Transverse colon (tissue), 4 donors: ENCODE results near the gene FAM118A. TPM values are rescaled to one million over a fixed set of nuclear protein-coding genes. Genes with fewer than 3 reads are reported as not detected.

Source experiments
- DNase-seq: peaks from one replicate; pipeline ENCODE4 v3.0.0-alpha.2; 2019
- H3K27ac ChIP-seq, 4 donors: fragments of 200-600 bp; sonication (generic); 2 replicates each; pipeline ENCODE4 v1.5.1; 2016 to 2018; ENCODE audit warnings: inconsistent platforms in 4 of 4
- H3K27me3 ChIP-seq: fragments of 200-600 bp; sonication (generic); 2 replicates; pipeline ENCODE4 v1.5.1; 2017; ENCODE audit warnings: inconsistent platforms
- H3K36me3 ChIP-seq, 4 donors: fragments of 200-600 bp; sonication (generic); 2 replicates each; pipeline ENCODE4 v1.5.1; 2017 to 2019; ENCODE audit warnings: inconsistent platforms in 4 of 4
- H3K4me1 ChIP-seq, 4 donors: fragments of 200-600 bp; sonication (generic); 2 replicates each; pipeline ENCODE4 v1.5.1; 2017 to 2020; ENCODE audit warnings: inconsistent platforms in 4 of 4
- H3K4me3 ChIP-seq, 4 donors: fragments of 200-600 bp; sonication (generic); 1 replicate in 1 of 4; 2 replicates in 3 of 4; pipeline versions ENCODE4 v1.5.1 to v1.6.1; 2017 to 2019; ENCODE audit warnings: inconsistent platforms in 4 of 4
- H3K9me3 ChIP-seq, 2 donors: fragments of 200-600 bp; sonication (generic); 2 replicates each; pipeline ENCODE4 v1.5.1; 2017 to 2019; ENCODE audit warnings: inconsistent platforms in 2 of 2
- EP300 ChIP-seq: sonication (generic); formaldehyde crosslinking; IDR thresholded peaks from one replicate; pipeline ENCODE4 v1.6.1; 2017; ENCODE audit warnings: antibody characterized with exemption, low read depth
- POLR2A ChIP-seq: fragments of 450-650 bp; IDR thresholded peaks from one replicate; pipeline ENCODE4 v1.6.1; 2016; ENCODE audit warnings: antibody characterized with exemption, mild to moderate bottlenecking, moderate library complexity
- POLR2AphosphoS5 ChIP-seq, 3 donors: sonication (generic); formaldehyde crosslinking; IDR thresholded peaks; one replicate each; pipeline ENCODE4 v1.6.1; 2016; ENCODE audit warnings: antibody characterized with exemption in 3 of 3
- WGBS, 2 donors: methylation state at CpG; one replicate each; pipeline ENCODE4 v1.1.5; 2018; ENCODE audit warnings: low coverage in 1 of 2; 5-methylcytosine and 5-hydroxymethylcytosine counted together
- in situ Hi-C, 4 donors: fragments of 200-750 bp; cut with MboI; loops; one replicate each; pipeline versions ENCODE4 v1.15.0 to v1.15.1; 2017; ENCODE audit warnings: low sequenced_read_pairs in 3 of 4, low pct_ligation_motif_present in 1 of 4, low pct_unique_long_range_greater_than_20kb in 1 of 4
- intact Hi-C: fragments of 100-400 bp; cut with DNase I; formaldehyde crosslinking; loops from one replicate; pipeline ENCODE4 v1.15.1; 2023; ENCODE audit warnings: low total_unique reads
- total RNA-seq, 4 donors: library from RNA; depleted of rRNA; stranded (reverse); fragments of >200 nt; gene quantifications; one replicate each; pipeline ENCODE4 v1.1.0, GENCODE V29; 2016
- TF ChIP-seq, protein P1 (sequence below), 5 experiments: fragments of 200-600 bp in 3 of 5; fragments of 450-650 bp in 2 of 5; sonication (generic) in 3 of 5; IDR thresholded peaks; 1 replicate in 2 of 5; 2 replicates in 3 of 5; pipeline ENCODE4 v1.5.1; 2016 to 2017; ENCODE audit warnings: antibody characterized with exemption in 5 of 5, inconsistent platforms in 3 of 5, mild to moderate bottlenecking in 2 of 5, moderate library complexity in 1 of 5

FAM118A gene
- total RNA-seq, 4 donors from 2014 or later = 46.0 to 424 (median 210) TPM

DNA sequence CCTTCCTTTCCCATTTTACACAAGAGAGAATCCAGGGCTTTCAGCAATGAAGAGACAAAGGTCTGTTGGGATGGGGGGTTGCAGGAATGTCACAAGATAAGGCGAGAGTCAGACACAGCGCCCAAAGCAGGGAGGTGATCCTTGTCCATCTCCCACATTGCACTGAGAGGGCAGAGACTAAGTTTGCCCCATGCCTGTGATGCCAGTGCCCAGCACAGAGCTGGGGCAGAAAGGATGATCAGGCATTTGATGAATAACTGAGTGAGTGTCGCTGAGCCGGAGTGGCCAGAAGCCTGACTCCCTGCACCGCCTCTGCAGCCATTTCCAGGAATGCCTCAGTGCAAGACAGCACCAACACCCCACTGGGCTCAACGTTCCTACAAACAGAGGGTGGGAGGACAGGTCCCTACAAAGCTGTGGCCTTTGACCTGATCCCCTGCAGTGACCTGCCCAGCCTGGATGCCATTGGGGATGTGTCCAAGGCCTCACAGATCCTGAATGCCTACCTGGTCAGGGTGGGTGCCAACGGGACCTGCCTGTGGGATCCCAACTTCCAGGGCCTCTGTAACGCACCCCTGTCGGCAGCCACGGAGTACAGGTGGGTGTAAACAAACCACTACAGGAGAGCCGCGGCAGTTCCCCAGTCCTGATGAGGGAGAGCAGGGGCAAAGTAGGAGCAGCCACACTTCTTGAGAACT, 22.7 kb upstream of the FAM118A start:
- DNase-seq = no peak
- 92% methylated on average over 10 of the region's 12 CpGs; no CpG with 5 or more reads in 1 of the 2 donors for WGBS, 2 donors
- no peak for TF ChIP-seq POLR2A
- no peak for TF ChIP-seq POLR2AphosphoS5 (IDR thresholded peaks at IDR 0.05)
- TF ChIP-seq, protein P1, sequence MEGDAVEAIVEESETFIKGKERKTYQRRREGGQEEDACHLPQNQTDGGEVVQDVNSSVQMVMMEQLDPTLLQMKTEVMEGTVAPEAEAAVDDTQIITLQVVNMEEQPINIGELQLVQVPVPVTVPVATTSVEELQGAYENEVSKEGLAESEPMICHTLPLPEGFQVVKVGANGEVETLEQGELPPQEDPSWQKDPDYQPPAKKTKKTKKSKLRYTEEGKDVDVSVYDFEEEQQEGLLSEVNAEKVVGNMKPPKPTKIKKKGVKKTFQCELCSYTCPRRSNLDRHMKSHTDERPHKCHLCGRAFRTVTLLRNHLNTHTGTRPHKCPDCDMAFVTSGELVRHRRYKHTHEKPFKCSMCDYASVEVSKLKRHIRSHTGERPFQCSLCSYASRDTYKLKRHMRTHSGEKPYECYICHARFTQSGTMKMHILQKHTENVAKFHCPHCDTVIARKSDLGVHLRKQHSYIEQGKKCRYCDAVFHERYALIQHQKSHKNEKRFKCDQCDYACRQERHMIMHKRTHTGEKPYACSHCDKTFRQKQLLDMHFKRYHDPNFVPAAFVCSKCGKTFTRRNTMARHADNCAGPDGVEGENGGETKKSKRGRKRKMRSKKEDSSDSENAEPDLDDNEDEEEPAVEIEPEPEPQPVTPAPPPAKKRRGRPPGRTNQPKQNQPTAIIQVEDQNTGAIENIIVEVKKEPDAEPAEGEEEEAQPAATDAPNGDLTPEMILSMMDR (IDR thresholded peaks at IDR 0.05) = no peak
- no peak for TF ChIP-seq EP300
- peaks cover 0 to 15% (median 10%) of the 10 kb centered on the region in 4 donors for H3K4me1 ChIP-seq
- in situ Hi-C loops (no loop called here), intact Hi-C loops (no loop called here)
- no peak overlapping the region for H3K27ac ChIP-seq
- H3K27me3 ChIP-seq = peaks cover 6% of the 10 kb centered on the region
- no peaks in the 10 kb centered on the region for H3K9me3 ChIP-seq
- H3K36me3 ChIP-seq = no peaks in the 10 kb centered on the region
- H3K4me3 ChIP-seq = no peak overlapping the region

DNA sequence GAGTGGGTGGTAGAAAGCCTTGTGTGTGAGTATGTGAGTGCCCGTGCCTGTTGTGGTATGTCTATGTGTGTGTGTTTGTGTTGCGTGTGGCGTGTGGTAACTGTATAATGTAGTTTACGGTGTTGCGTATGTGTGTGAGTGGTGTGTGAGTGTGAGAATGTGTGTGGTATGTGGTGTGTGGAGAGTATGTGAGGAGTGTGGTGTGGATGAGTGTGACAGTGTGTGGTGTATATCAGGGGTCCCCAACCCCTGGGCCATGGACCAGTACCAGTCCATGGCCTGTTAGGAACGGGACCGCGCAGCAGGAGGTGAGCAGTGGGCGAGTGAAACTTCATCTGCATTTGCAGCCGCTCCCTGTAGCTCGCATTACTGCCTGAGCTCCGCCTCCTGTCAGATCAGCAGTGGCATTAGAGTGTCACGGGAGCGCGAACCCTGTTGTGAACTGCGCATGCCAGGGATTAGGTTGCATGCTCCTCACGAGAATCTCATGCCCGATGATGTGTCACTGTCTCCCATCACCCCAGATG, 19.3 kb upstream of the FAM118A start:
- 57 to 73% methylated on average over 6 to 18 of the region's 18 CpGs for WGBS, 2 donors
- intact Hi-C loops = no loop called here
- H3K27me3 ChIP-seq = no peaks in the 10 kb centered on the region
- no peak overlapping the region for H3K27ac ChIP-seq
- no peak overlapping the region for H3K4me3 ChIP-seq
- DNase-seq = peak; percentile 38
- in situ Hi-C loops = no loop called here
- H3K36me3 ChIP-seq = no peaks in the 10 kb centered on the region
- H3K9me3 ChIP-seq = no peaks in the 10 kb centered on the region
- TF ChIP-seq POLR2AphosphoS5 (IDR thresholded peaks at IDR 0.05) = no peak
- TF ChIP-seq, protein P1 (IDR thresholded peaks at IDR 0.05) = no peak
- TF ChIP-seq POLR2A = no peak
- no peak for TF ChIP-seq EP300
- H3K4me1 ChIP-seq = peaks cover 0 to 7% (median 0%) of the 10 kb centered on the region in 4 donors

DNA sequence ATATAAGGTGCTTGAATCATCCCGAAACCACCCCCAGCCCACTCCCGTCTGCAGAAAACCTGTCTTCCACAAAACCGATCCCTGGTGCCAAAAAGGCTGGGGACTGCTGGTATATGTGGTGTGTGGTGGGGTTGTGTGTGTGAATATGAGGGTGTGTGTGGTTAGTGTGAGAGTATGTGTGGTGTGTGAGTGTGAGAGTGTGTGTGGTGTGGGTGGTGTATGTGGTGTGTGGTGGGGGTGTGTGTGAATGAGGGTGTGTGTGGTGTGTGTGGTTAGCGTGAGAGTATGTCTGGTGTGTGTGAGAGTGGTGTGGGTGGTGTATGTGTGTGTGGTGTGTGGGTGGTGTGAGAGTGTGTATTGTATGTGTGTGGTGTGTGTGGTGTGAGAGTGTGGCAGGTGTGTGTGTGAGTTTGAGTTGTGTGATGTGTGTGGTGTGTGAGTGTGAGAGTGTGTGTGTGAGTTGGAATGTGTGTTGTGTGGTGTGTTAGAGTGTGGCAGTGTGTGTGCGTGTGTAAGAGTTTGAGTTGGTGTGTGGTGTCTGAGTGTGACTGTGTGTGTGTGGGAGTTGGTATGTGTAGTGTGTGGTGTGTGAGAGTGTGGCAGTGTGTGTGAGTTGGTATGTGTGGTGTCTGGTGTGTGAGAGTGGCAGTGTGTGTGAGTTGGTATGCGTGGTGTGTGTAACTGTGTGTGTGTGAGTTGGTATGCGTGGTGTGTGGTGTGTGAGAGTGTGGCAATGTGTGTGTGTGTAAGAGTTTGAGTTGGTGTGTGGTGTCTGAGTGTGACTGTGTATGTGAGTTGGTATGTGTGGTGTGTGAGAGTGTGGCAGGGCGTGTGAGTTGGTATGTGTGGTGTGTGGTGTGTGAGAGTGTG, 18.4 kb upstream of the FAM118A start:
- 83 to 88% methylated on average over 3 to 8 of the region's 8 CpGs for WGBS, 2 donors
- H3K27me3 ChIP-seq = no peaks in the 10 kb centered on the region
- H3K27ac ChIP-seq = no peak overlapping the region
- TF ChIP-seq POLR2AphosphoS5 (IDR thresholded peaks at IDR 0.05) (no peak), EP300 (no peak)
- TF ChIP-seq, protein P1 (IDR thresholded peaks at IDR 0.05) = no peak
- no peak overlapping the region for H3K4me3 ChIP-seq
- in situ Hi-C loops = no loop called here
- H3K4me1 ChIP-seq = peaks cover 0 to 7% (median 0%) of the 10 kb centered on the region in 4 donors
- no peak for DNase-seq
- no peaks in the 10 kb centered on the region for H3K9me3 ChIP-seq
- intact Hi-C loops = no loop called here
- no peaks in the 10 kb centered on the region for H3K36me3 ChIP-seq

DNA sequence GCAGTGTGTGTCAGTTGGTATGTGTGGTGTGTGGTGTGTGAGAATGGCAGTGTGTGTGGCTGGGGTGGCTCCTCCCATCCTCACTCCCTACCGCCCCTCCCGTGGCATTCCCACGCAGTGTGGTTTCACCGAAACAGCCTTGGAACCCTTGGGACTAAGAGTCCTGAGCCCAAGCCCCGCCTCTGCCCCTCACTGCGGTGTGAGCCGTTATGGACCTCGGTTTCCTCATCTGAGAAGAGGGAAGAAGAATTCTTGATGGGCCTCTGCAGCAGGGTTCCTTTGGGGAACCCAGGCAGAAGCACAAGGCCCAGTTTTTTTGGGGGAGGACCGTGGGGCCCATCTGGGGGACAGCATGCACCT, 17.8 kb upstream of the FAM118A start:
- Histone ChIP-seq H3K4me3 (no peak overlapping the region), H3K36me3 (no peaks in the 10 kb centered on the region), H3K27ac (no peak overlapping the region), H3K4me1 (peaks cover 0 to 7% (median 0%) of the 10 kb centered on the region in 4 donors), H3K27me3 (no peaks in the 10 kb centered on the region), H3K9me3 (no peaks in the 10 kb centered on the region)
- 73% methylated on average over 9 of the region's 9 CpGs; no CpG with 5 or more reads in 1 of the 2 donors for WGBS, 2 donors
- in situ Hi-C loops (no loop called here), intact Hi-C loops (no loop called here)
- TF ChIP-seq, protein P1 (IDR thresholded peaks at IDR 0.05) = no peak
- no peak for TF ChIP-seq POLR2A
- TF ChIP-seq EP300 = no peak
- TF ChIP-seq POLR2AphosphoS5 (IDR thresholded peaks at IDR 0.05) = no peak
- DNase-seq = no peak
